Measurements from ENCODE around the gene ZNF791.

Gene ZNF791

GRCh38 chr19:12647047-12647446, 36.3 kb downstream of the ZNF791 start:
- Histone ChIP-seq H3K9ac (0 out of 2 replicates have a peak overlapping the region, but pooled peaks have one; percentile 24), H3K4me2 (peak overlapping the region; percentile 25; the same call in 1 of the 2 replicates), H3K4me1 (peaks cover 13% of the 10 kb centered on the region), H3K36me3 (peaks cover 62% of the 10 kb centered on the region), H3K4me3 (no peak overlapping the region), H3K27ac (no peak overlapping the region), H3K27me3 (no peaks in the 10 kb centered on the region), H4K20me1 (no peaks in the 10 kb centered on the region), H3K9me3 (no peaks in the 10 kb centered on the region)
- TF ChIP-seq Cebpa-rat (IDR thresholded peaks at IDR 0.05): no peak

- H3K9ac ChIP-seq: no peak overlapping the region
- no peak for TF ChIP-seq Cebpa-rat (IDR thresholded peaks at IDR 0.05)
Observed at GRCh38 chr19:12647490-12648071, 36.9 kb downstream of the ZNF791 start.

GRCh38 chr19:12648088-12648487, 37.4 kb downstream of the ZNF791 start:
- H3K27me3 ChIP-seq: no peaks in the 10 kb centered on the region
- no peaks in the 10 kb centered on the region for H4K20me1 ChIP-seq
- no peak overlapping the region for H3K4me2 ChIP-seq
- peaks cover 13% of the 10 kb centered on the region for H3K4me1 ChIP-seq
- no peak overlapping the region for H3K4me3 ChIP-seq
- no peak overlapping the region for H3K27ac ChIP-seq
- no peak overlapping the region for H3K9ac ChIP-seq
- H3K36me3 ChIP-seq: peaks cover 73% of the 10 kb centered on the region
- no peaks in the 10 kb centered on the region for H3K9me3 ChIP-seq
- no peak for TF ChIP-seq Cebpa-rat (IDR thresholded peaks at IDR 0.05)

More at GRCh38 chr19:12647490-12648071, 36.9 kb downstream of the ZNF791 start:
- Histone ChIP-seq H3K36me3 (peaks cover 68% of the 10 kb centered on the region), H3K4me1 (peaks cover 13% of the 10 kb centered on the region), H3K9me3 (no peaks in the 10 kb centered on the region), H3K4me3 (no peak overlapping the region), H3K27me3 (no peaks in the 10 kb centered on the region), H3K4me2 (no peak overlapping the region; the same call in 1 of the 2 replicates), H3K27ac (no peak overlapping the region), H4K20me1 (no peaks in the 10 kb centered on the region)

- no peaks in the 10 kb centered on the region for H3K9me3 ChIP-seq
- H3K4me3 ChIP-seq: no peak overlapping the region
- H3K27ac ChIP-seq: no peak overlapping the region
- no peak for TF ChIP-seq Cebpa-rat (IDR thresholded peaks at IDR 0.05)
- H3K4me1 ChIP-seq: peaks cover 13% of the 10 kb centered on the region
- peaks cover 80% of the 10 kb centered on the region for H3K36me3 ChIP-seq
- no peaks in the 10 kb centered on the region for H3K27me3 ChIP-seq
- no peak overlapping the region for H3K9ac ChIP-seq
- no peak overlapping the region for H3K4me2 ChIP-seq
- no peaks in the 10 kb centered on the region for H4K20me1 ChIP-seq
Observed at GRCh38 chr19:12649941-12650340, 39.2 kb downstream of the ZNF791 start.

DNA sequence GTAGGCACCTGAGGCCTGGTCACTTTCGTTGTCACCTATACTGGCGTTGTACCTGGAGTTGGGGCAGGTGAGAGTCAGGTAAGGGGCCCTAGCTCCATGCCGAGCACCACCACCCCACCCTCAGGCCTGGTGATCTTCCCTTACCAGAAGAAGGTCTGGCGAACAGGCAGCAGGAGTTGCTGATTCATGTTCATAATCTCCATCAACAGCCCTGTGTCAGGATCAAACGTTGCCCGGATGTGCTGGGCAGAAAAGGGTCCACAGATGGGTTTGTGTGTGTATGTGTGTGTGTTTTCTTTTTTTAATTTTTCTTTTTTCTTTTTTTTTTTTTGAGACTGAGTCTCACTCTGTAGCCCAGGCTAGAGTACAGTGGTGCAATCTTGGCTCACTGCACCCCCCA, 41.5 kb downstream of the ZNF791 start:
- Histone ChIP-seq H3K27me3 (no peaks in the 10 kb centered on the region), H3K4me3 (no peak overlapping the region), H4K20me1 (no peaks in the 10 kb centered on the region), H3K9me3 (no peaks in the 10 kb centered on the region), H3K36me3 (peaks cover 84% of the 10 kb centered on the region), H3K9ac (no peak overlapping the region), H3K27ac (no peak overlapping the region), H3K4me2 (no peak overlapping the region), H3K4me1 (peaks cover 3% of the 10 kb centered on the region)
- TF ChIP-seq Cebpa-rat (IDR thresholded peaks at IDR 0.05): no peak

GRCh38 chr19:12655546-12655945, 44.8 kb downstream of the ZNF791 start:
- H3K9me3 ChIP-seq: no peaks in the 10 kb centered on the region
- H3K27ac ChIP-seq: no peak overlapping the region
- H3K9ac ChIP-seq: no peak overlapping the region
- no peak for TF ChIP-seq Cebpa-rat (IDR thresholded peaks at IDR 0.05)
- no peaks in the 10 kb centered on the region for H4K20me1 ChIP-seq
- no peak overlapping the region for H3K4me3 ChIP-seq
- no peaks in the 10 kb centered on the region for H3K4me1 ChIP-seq
- no peaks in the 10 kb centered on the region for H3K27me3 ChIP-seq
- H3K4me2 ChIP-seq: no peak overlapping the region
- H3K36me3 ChIP-seq: peaks cover 98% of the 10 kb centered on the region

GRCh38 chr19:12656899-12657571, 46.3 kb downstream of the ZNF791 start:
- H3K4me2 ChIP-seq: no peak overlapping the region
- no peak overlapping the region for H3K9ac ChIP-seq
- H3K9me3 ChIP-seq: no peaks in the 10 kb centered on the region
- peaks cover 99% of the 10 kb centered on the region for H3K36me3 ChIP-seq
- no peak overlapping the region for H3K4me3 ChIP-seq
- no peak overlapping the region for H3K27ac ChIP-seq
- H4K20me1 ChIP-seq: no peaks in the 10 kb centered on the region
- no peaks in the 10 kb centered on the region for H3K4me1 ChIP-seq
- no peak for TF ChIP-seq Cebpa-rat (IDR thresholded peaks at IDR 0.05)
- no peaks in the 10 kb centered on the region for H3K27me3 ChIP-seq

GRCh38 chr19:12657966-12658365, 47.2 kb downstream of the ZNF791 start:
- H3K9ac ChIP-seq: no peak overlapping the region
- no peak overlapping the region for H3K27ac ChIP-seq
- no peak overlapping the region for H3K4me2 ChIP-seq
- H3K4me3 ChIP-seq: no peak overlapping the region
- no peaks in the 10 kb centered on the region for H3K27me3 ChIP-seq
- no peaks in the 10 kb centered on the region for H3K9me3 ChIP-seq
- TF ChIP-seq Cebpa-rat (IDR thresholded peaks at IDR 0.05): no peak
- H3K4me1 ChIP-seq: no peaks in the 10 kb centered on the region
- H4K20me1 ChIP-seq: no peaks in the 10 kb centered on the region
- H3K36me3 ChIP-seq: peaks cover 99% of the 10 kb centered on the region

DNA sequence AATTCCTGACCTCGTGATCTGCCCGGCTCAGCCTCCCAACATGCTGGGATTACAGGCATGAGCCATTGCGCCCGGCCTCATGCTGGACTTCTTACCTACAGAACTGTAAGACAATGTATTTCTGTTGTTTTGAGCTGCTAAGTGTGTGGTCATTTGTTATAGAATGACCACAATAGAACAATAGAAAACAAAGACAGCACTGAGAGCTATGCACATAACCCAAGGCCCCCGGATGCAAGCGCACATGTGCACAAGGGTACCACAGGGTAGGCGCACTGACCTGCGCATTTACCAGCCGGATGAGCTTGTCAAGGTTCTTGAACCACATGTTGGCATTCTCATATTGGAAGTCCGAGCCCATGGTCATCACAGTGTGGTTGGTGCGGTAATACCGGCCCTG, 50.3 kb downstream of the ZNF791 start:
- Histone ChIP-seq H3K4me2 (no peak overlapping the region), H4K20me1 (no peaks in the 10 kb centered on the region), H3K27ac (no peak overlapping the region), H3K36me3 (peaks cover 90% of the 10 kb centered on the region), H3K4me3 (no peak overlapping the region), H3K9me3 (no peaks in the 10 kb centered on the region), H3K4me1 (peaks cover 20% of the 10 kb centered on the region), H3K9ac (no peak overlapping the region), H3K27me3 (no peaks in the 10 kb centered on the region)
- no peak for TF ChIP-seq Cebpa-rat (IDR thresholded peaks at IDR 0.05)

- Histone ChIP-seq H3K27ac (peak overlapping the region; percentile 76), H3K4me2 (peak overlapping the region; percentile 88), H3K36me3 (peaks cover 54% of the 10 kb centered on the region), H3K27me3 (no peaks in the 10 kb centered on the region), H3K9ac (peak overlapping the region; percentile 87), H3K4me1 (peaks cover 42% of the 10 kb centered on the region), H3K4me3 (peak overlapping the region; percentile 90), H4K20me1 (peaks cover 6% of the 10 kb centered on the region; the same call in 1 of the 2 replicates), H3K9me3 (no peaks in the 10 kb centered on the region)
- TF ChIP-seq Cebpa-rat (IDR thresholded peaks at IDR 0.05): no peak
Observed at GRCh38 chr19:12664406-12665280, 53.9 kb downstream of the ZNF791 start.

Data from BLaER1 (cell line).